HG03095 (cell line): ENCODE data around the gene PSMG4.

Source experiments
- ATAC-seq: cut with Tn5 transposase; IDR thresholded peaks from one replicate; pipeline ENCODE4 v1.9.1; 2021; ENCODE audit warnings: moderate library complexity; ENCODE audit not compliant: unreplicated experiment

Gene PSMG4

DNA sequence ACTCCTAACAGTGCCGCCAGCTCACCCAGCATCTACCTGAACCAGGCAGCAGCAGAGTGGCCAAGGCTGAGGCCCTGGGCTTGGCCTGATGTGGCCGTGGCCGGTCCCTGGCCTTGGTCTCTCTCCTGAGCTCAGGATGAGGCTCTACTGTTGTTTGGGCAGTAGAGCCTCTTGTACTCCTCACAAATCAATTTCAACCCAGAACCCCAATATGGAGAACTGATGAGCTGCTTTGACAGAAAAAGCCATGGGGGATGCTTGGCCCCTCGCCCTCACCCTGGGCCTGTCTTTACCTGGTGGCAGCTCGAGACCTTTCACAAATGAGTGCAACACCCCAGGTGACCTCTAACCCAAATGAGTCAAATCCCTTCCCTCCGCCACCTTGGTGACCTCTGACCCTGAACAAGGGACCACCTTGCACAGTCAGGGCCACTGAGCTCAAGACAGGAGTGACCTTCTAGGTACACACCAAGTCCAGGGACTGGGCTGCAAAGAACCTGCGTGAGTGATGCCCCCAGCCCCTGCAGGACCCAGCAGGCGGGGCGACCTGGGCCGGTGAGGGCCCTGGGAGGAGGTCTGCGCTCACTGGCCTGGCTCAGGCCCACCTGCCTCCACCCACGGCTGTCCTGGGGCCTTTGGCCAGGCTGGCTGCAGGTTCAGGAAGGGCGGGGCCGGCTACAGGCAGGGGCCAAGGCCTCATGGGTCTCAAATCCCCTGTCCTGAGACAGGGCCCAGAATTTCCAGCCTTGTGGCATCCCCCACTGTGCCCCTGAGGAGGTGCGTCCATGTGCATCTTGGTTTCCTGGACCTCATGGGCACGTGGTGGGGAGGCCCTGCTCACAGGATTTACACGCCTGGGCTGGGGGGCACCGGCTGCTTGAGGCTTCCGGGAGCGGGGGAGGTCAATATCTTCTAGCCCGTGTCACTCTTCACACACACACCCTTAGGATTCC, 30.2 kb downstream of the PSMG4 start:
- no peak for ATAC-seq

DNA sequence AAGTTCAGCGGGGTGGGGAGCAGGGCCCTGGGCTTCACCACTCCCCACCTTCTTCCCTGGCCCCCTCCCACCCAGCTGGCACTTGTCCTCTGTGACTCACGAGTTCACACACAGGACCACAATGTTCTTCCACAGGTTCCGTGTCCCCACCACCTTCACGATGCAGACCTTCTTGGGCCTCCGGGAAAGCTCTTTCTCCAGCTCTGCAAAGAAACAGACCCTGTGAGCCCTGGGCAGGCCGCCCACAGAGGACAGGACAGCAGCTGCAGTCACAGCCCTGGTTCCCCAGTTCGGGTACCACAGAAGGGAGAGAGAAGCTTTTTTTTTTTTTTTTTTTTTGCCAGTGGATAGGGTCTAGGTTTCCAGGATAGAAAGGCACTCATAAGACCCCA, 30.9 kb downstream of the PSMG4 start:
- no peak for ATAC-seq

- no peak for ATAC-seq
Observed at GRCh38 chr6:3290149-3290930, 31.6 kb downstream of the PSMG4 start.

DNA sequence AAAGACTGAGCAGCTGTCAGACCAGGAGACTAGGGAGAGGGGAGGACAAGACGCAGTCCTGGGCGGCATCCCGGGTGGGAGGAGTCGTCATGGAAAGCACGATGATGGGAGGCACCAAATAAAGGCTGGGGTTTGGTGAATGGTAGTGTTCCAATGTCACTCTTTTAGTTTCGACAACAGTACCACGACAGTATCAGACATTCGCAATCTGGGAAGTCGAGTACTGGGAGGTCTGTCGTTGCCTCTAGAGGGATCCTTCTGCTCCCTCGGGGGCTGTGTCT, 32.1 kb downstream of the PSMG4 start:
- ATAC-seq = no peak

DNA sequence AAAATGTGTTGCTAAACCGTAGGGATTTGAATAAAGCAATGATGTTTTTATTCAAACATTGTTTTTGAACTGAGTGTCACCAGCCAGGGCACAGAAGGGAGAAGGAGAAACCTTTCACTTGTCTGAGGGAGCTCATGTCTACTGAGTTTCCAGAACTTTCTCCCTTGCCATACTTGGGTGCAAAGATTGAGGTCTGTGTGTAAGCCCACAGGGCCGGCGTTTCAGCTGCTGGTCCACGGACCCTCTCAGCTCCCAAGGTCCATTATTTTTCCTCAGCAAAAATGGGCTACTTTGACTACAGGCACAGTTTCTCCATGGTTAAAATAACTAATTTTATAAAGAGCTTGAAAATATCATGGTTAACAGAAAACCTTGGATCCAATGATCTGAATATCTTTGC, 32.6 kb downstream of the PSMG4 start:
- no peak for ATAC-seq

- no peak for ATAC-seq
Observed at GRCh38 chr6:3291987-3292386, 33.2 kb downstream of the PSMG4 start.

- no peak for ATAC-seq
Observed at GRCh38 chr6:3292431-3293197, 33.9 kb downstream of the PSMG4 start.

- no peak for ATAC-seq
Observed at GRCh38 chr6:3293271-3294155, 34.8 kb downstream of the PSMG4 start.

- ATAC-seq = no peak
Observed at GRCh38 chr6:3294396-3294795, 35.6 kb downstream of the PSMG4 start.

DNA sequence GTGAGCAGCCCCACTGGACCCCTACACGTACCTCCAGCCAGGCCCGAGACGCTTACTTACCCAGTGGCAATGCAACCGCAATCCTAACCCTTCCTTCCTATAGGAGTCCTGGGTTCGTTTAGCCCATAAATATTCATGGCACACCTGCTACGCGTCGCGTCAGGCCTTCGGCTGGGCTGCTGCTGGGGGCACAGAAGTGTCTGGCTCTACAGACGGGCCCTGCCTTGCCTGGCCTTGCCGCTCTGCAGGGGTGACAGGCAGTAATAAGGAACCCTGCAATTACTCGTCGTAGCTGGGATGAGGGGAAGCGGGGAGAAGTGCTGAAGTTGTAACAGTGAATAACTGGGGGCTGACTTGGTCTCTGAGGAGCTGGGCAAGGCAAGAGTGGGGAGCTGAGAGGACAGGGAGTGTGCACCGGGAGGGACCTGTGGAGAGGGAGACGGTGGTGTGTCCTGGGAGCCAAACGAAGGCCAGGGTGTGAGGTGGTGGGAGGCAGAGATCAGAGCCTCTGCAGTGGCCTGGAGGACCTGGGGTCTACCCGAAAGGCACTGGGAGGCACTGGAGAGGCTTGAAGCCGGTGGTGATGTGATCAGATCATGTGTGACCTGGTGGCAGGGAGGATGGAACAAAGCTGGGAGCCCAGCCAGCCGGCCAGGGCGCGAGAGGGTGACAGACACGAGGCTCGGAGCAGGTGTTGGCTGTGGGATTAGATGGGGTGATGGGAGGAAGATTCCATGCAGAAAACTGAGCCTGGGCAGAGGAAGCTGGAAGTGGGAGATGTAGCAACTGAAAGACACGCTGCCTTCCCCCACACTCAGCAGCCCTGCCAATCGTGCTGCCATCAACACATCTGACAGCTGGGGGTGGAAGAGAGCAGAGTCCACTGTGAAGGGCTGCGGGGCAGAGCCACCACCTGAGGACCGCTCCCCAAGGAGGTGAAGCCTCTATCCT, 36.4 kb downstream of the PSMG4 start:
- no peak for ATAC-seq

DNA sequence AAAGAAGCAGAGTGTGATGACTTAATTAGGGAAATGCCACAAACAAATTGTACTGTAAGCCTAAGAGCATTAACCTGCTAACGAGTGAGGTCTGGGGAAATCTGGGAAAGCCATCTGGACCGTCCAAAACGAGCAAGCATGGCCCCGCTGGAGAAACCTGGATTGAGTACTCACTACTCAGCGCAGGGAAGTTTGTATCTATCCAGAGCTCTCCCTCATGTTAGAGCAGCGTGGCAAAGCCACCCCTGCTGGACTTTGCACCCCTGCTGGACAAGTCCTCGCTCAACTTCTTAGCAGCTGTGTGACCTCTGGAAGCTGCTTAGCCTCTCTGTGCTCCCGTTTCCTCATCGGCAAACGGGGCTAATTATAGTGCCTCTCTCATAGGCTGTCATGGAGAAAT, 37.3 kb downstream of the PSMG4 start:
- no peak for ATAC-seq

- no peak for ATAC-seq
Observed at GRCh38 chr6:3296537-3296936, 37.8 kb downstream of the PSMG4 start.

DNA sequence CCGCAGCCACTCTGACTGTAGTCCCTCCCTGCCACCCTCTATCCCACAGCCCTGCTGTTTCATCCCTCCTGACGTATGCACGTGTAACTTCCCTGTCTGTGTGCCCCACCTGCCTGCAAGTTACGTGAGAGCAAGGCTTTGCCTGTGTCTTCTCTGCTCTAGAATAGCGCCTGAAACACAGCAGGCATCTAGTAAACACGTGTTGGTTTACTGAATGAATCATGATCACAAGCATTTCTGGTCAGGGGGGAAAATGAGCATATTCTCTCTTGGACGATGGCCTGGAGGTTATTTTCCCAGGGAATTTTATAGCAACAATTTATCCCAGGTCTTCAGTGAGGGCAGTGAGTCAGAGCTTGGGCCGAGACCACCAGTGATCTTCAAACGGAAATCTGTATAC, 38.3 kb downstream of the PSMG4 start:
- ATAC-seq = no peak

DNA sequence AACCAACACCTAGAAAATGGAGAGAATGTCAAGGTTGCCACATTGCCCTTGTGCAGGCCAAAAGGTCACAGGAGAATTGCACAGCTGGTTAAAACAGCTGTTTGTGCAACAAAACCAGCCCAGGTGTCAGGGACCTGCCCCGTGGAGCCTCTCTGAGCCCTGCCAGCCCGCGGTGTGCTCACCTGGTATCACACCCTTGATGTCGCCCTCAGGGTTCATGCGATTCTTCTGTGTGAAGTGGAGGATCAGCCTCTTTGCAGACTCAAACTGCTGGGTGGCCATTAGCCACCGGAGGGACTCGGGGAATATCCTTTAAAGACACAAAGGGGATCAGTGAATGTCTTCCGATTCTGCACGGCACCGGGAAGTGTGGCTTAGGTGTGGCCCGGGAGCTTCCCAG, 39.2 kb downstream of the PSMG4 start:
- ATAC-seq = no peak

DNA sequence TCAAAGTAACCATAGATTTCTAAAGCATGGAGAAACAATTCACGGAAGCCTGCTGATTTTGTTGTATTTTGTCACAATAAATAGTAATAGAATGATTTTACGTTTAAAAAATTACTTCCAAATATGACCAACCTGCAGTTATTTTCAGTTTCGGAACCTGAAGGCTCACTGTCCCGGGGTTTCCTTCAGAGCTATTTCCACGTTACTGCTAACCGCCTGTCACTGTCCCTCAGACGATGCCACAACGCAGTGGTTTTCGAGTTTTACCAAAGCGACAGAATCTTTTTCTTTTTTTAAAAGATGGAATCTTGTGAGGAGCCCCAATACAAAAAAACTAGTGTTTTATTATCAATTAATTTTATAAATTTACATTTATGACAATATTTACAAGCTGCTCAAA, 40.5 kb downstream of the PSMG4 start:
- ATAC-seq = no peak

DNA sequence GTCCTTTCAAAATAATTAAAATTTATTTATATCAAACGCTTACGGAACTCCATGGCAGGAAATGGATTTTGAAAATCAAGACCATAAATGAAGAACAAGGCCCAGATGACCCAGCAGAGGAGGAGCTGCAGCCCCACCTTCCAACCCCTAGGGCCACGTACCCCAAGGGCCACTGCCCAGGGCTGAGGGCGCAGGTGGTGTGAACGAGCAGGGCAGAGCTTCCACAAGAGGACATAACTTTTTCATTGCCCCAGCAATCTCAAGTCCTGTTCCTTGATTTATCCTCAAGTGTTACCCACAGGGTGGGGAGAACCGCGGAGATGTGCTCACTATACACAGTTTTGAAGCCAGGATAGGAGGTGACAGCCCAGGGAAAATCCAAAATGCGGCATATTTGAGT, 42.8 kb downstream of the PSMG4 start:
- no peak for ATAC-seq

GRCh38 chr6:3303795-3304411, 45.2 kb downstream of the PSMG4 start:
- ATAC-seq = no peak

- no peak for ATAC-seq
Observed at GRCh38 chr6:3304500-3305215, 45.9 kb downstream of the PSMG4 start.

- ATAC-seq = no peak
Observed at GRCh38 chr6:3305216-3305565, 46.4 kb downstream of the PSMG4 start.
